RWPE1 (cell line): ENCODE results near the gene FNDC3A.

Source experiments
- CTCF ChIA-PET: fragments of 350-600 bp; sonication (Branson Sonifier 250); formaldehyde crosslinking; extraction: SDS; loops from one replicate; lab custom pipeline; 2021; lab: Yijun Ruan, JAX
- POLR2A ChIA-PET: fragments of 400-600 bp; formaldehyde crosslinking; extraction: SDS; loops from one replicate; lab custom pipeline; 2020; ENCODE audit warnings: antibody characterized with exemption; ENCODE audit not compliant: low non-redundant PET; lab: Yijun Ruan, JAX
- DNase-seq: peaks from one replicate; pipeline ENCODE4 v3.0.0; 2012; ENCODE audit warnings: low spot score
- H3K27ac ChIP-seq: fragments of 450-650 bp; 2 replicates; pipeline ENCODE4 v1.5.1; 2017
- TF ChIP-seq, protein P1 (sequence below): fragments of 450-650 bp; conservative IDR thresholded peaks from 2 replicates; pipeline ENCODE4 v1.5.1; 2017; ENCODE audit warnings: low read depth, mild to moderate bottlenecking

Gene FNDC3A

DNA sequence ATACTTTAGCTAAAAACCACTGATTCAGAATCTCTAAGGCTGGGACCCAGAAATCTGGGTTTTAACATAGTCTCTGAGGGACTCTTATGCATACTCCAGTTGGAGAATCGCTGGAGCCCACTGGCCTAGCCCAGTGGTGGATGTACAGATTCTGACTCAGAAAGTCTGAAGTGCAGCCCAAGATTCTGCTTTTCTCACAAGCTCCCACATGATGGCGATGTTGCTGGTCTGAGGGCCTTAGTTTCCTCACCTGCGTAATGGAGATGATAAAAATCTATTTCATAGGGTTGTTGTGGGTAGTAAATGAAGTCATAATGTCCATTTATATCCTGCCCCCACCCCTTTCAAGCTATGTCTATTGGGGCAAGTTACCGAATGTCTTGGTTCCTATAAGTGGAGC, 264.3 kb downstream of the FNDC3A start:
- CTCF ChIA-PET = interaction anchor here (0.6 to 1.3 kb wide), 5 partner anchors 9 to 580 kb away, joined by 3 to 7 read pairs (median 3); no protein-coding TSS in a partner anchor
- no peak overlapping the region for H3K27ac ChIP-seq
- POLR2A ChIA-PET = no interaction called here
- DNase-seq = peak; percentile 23
- TF ChIP-seq, protein P1, sequence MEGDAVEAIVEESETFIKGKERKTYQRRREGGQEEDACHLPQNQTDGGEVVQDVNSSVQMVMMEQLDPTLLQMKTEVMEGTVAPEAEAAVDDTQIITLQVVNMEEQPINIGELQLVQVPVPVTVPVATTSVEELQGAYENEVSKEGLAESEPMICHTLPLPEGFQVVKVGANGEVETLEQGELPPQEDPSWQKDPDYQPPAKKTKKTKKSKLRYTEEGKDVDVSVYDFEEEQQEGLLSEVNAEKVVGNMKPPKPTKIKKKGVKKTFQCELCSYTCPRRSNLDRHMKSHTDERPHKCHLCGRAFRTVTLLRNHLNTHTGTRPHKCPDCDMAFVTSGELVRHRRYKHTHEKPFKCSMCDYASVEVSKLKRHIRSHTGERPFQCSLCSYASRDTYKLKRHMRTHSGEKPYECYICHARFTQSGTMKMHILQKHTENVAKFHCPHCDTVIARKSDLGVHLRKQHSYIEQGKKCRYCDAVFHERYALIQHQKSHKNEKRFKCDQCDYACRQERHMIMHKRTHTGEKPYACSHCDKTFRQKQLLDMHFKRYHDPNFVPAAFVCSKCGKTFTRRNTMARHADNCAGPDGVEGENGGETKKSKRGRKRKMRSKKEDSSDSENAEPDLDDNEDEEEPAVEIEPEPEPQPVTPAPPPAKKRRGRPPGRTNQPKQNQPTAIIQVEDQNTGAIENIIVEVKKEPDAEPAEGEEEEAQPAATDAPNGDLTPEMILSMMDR = peak; percentile 43

DNA sequence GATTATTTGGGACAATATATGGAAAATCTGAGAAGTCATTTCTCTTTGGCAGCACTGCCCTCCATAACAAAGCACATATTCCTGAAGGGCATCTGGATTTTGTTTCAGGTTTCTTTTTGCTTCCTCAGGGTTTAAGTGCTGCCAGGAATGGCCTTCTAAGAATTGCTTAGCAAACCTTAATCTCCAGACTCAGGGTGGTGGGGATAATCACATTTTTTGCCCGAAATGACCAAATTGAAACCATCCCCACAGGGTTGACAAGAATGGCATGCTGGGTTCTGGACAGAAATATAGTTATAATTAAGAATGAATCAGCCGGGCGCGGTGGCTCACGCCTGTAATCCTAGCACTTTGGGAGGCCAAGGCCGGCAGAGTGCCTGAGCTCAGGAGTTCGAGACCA, 265.6 kb downstream of the FNDC3A start:
- H3K27ac ChIP-seq = no peak overlapping the region
- ChIA-PET POLR2A (no interaction called here), CTCF (no interaction called here)
- TF ChIP-seq, protein P1 = no peak
- no peak for DNase-seq

DNA sequence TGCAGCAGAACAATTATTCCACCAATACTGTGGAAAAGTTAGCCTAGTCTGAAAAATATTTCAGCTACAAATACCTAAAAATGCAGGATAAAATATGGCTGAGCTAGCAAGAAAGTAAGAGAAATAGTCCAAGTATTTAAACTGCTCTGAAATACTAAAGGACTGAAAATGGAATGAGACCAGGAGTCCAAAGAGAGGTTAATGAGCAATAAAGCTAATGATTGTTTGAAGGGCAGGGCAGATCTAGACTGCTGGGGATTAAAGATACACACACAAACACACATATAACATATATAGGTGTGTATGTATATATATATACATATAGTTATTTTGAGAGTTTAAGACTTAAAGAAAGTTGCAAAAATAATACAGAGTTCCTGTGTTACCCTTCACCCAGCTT, 269.4 kb downstream of the FNDC3A start:
- TF ChIP-seq, protein P1 = no peak
- POLR2A ChIA-PET = no interaction called here
- CTCF ChIA-PET = no interaction called here
- no peak overlapping the region for H3K27ac ChIP-seq
- no peak for DNase-seq

DNA sequence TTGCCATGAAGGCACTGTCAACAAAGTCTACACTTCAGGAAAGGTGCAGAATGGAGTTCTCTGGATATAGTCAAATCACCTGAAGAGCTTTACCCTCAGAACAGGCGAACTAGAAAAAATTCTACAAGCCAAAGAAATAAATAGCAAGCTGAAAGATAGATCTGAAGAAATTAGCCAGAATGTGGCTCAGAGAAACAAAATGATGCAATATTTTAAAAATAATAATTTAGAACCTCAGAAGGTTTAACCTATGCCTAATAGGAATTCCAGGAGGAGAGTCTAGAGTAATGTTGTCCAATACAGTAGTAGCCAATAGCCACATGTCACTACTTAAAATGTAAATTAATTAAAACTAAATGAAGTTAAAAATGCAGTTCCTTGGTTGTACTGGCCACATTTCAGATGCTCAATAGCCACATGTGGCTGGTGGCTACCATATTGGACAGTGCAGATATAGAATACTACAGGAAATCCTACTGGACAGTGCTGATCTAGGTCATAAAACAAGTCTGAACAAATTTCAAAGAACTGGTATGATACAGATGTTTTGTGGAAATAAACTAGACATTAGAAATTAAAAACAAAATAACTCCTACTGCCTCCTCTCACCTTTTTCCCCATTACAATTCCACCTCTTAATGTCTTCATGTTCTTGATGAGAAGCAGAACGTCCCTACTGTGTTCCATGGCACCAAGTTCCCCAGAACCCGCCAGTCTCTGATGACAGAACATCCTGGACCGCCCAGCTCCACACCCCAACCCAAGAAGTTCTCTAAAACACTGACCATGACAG, 271.3 kb downstream of the FNDC3A start:
- H3K27ac ChIP-seq = peak overlapping the region; percentile 84
- ChIA-PET POLR2A (no interaction called here), CTCF (interaction anchor here (1.0 kb wide), 1 partner anchor 20 kb away, joined by 3 read pairs; no protein-coding TSS in a partner anchor)
- TF ChIP-seq, protein P1 = no peak
- DNase-seq = no peak

DNA sequence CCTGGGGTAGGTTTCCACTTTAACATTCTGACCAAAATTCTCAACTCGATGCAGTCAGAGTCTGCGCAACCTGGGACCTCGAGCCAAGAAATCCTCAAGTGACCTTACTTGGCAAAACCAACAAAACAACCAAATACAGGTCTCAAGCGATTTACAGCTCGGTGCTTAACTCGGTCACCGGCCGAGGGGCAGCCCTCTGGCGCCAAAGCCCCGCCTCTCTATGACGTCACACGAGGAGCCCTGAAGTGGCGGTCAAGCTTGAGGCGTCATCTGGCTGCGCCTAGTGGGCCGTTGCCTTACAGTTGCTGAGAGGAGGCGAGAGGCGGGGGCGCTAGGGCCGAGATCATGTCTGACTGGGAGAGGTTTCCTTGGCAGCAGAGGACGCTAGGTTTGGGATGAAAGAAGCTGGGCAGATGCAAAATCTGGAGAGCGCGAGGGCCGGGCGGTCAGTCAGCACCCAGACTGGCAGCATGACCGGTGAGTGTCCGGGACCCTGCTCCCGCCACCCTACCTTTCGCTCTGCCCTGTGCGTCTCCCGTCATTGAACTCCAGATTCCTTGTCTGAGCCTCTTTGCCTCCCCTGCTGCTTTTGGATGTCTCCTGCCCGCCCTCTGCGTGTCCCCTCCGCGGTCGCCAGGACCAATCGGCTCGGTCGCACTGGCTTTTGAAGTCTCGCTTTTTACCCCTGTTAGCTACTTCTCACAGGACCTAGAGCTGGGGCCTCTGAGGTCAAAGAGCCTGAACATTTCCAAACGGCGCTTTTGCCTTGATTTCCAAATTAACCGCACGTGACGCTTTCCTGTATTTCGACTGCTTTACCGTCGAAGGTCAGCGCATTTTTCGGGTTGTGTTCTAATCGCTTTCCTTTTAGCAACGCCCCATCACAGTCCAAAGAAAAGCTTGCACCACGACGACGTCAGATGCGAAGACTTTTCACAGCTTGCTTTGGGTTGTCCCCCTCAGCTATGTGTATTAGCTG, 272.2 kb downstream of the FNDC3A start, which contains the start of gene CDADC1:
CDADC1 (plus strand) TSS at position 283 of the 979 bp plus-strand sequence; CDS start at position 396, 113 bp downstream.
- POLR2A ChIA-PET = no interaction called here
- peak within 1 kb of the TSS; percentile 84 for H3K27ac ChIP-seq
- CTCF ChIA-PET = interaction anchor here (1.0 kb wide), 1 partner anchor 19 kb away, joined by 3 read pairs; no protein-coding TSS in a partner anchor
- DNase-seq = peak; percentile 93
- TF ChIP-seq, protein P1 = no peak

DNA sequence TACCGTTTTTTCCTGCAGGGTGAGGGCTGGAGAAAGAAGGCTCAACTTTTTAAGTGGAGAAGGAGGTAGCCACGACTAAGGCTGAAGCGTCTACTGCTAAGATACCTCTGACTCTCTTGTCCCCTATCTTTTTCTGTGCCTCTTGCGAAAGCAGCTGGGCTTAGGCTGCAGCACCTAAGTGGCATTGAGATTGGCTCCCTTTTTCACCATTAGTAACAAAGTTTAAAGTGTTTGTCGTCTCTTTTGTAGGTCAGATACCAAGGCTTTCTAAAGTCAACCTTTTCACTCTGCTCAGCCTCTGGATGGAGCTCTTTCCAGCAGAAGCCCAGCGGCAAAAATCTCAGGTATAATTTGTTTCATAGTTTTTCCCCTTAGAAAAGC, 272.9 kb downstream of the FNDC3A start:
- CTCF ChIA-PET = no interaction called here
- TF ChIP-seq, protein P1 = peak; percentile 42; the same call in 1 of the 2 replicates
- POLR2A ChIA-PET = no interaction called here
- no peak for DNase-seq
- peak overlapping the region; percentile 84 for H3K27ac ChIP-seq
